Medulla oblongata (tissue), 1 donor: Measurements from ENCODE around the gene MAP7D3.
"Not testable (repeated sequence)": the region's sequence is repeated elsewhere in the genome, so short reads cannot be mapped to it uniquely, and the experiment has no call there.

Source experiments
- DNase-seq: peaks from one replicate; pipeline ENCODE4 v3.0.0-alpha.2; 2015; ENCODE audit errors: extremely low spot score

Gene MAP7D3, protein sequence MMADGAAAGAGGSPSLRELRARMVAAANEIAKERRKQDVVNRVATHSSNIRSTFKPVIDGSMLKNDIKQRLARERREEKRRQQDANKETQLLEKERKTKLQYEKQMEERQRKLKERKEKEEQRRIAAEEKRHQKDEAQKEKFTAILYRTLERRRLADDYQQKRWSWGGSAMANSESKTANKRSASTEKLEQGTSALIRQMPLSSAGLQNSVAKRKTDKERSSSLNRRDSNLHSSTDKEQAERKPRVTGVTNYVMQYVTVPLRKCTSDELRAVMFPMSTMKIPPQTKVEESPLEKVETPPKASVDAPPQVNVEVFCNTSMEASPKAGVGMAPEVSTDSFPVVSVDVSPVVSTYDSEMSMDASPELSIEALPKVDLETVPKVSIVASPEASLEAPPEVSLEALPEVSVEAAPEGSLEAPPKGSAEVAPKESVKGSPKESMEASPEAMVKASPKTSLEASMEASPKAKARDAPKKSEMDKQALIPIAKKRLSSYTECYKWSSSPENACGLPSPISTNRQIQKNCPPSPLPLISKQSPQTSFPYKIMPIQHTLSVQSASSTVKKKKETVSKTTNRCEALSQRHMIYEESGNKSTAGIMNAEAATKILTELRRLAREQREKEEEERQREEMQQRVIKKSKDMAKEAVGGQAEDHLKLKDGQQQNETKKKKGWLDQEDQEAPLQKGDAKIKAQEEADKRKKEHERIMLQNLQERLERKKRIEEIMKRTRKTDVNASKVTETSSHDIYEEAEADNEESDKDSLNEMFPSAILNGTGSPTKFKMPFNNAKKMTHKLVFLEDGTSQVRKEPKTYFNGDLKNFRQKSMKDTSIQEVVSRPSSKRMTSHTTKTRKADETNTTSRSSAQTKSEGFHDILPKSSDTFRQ

DNA sequence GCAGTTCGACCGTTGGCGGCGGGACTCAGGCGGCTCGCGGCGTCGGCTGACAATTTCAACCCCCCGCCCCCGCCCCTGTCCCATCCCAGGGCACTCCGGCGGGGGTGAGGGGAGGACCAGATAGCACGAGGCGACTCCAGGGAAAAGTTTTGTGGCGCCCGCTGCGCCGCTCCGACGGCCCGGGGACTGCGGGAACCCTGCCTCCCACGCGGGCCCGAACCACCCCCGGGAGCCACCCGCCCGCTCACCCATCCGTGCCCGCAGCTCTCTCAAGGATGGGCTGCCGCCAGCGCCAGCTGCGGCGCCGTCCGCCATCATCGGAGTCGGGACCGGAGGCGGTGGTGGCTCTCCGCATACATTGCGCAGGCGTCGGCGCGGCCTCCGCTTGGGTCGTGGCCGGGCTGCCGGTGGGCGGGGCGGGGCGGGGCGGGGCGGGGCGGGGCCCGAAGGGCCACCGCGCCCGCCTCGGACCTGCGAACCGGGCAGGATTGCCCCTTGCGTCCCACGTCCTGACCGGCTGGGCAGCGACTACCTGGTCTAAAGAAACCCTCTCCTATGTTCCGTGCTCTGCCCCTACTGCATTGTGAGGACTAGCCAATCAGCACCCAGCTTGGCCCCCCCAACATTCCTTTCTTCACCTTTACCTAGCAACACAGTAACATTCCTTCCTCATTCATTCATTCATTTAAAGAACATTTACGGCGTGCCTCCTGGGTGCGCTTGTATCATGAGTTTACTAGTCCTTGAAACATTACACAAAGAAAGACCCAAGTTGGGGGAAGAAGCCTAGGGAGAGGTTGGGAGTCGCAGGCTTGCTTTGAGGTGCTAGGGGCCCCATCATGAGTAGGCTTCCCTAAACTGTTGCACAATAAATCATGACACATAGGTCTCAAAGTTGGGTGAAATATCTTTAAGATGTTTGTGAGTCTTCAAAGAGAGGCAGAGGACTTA is at the start of gene MAP7D3:
MAP7D3 (minus strand) TSS at position 360 of the 951 bp plus-strand sequence; CDS start at position 318, 42 bp downstream.
- DNase-seq = peak; percentile 51

DNA sequence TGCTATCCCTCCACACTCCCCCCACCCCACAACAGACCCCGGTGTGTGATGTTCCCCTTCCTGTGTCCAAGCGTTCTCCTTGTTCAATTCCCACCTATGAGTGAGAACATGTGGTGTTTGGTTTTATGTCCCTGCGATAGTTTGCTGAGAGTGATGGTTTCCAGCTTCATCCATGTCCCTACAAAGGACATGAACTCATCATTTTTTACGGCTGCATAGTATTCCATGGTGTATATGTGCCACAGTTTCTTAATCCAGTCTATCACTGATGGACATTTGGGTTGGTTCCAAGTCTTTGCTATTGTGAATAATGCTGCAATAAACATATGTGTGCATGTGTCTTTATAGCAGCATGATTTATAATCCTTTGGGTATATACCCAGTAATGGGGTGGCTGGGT is 49.5 kb upstream of the MAP7D3 start, which contains the start of gene ADGRG4:
ADGRG4 (plus strand) TSS at position 243 of the 400 bp plus-strand sequence. CDS start 7,815 bp downstream, outside the sequence.
- not testable (repeated sequence) for DNase-seq

DNA sequence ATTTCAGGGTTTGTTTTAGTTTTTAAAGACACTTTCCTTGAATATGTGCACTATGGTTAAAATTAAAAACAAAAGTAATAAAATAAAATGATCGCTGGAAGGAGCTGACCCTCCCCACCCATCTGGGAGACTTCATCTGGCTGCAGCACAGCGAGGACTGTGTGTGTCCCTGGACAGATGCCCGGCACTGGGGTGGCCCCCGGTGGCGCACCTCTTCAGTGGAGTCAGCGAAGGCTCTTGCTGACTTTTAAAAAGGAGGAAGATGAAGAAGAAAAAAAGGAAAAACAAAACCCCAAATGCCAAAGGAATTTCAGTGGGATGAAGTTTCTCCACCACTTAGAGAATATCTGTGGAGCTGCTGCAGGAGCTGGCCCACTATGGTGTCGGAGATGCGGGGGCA is 44.2 kb upstream of the MAP7D3 start:
- DNase-seq = no peak

DNA sequence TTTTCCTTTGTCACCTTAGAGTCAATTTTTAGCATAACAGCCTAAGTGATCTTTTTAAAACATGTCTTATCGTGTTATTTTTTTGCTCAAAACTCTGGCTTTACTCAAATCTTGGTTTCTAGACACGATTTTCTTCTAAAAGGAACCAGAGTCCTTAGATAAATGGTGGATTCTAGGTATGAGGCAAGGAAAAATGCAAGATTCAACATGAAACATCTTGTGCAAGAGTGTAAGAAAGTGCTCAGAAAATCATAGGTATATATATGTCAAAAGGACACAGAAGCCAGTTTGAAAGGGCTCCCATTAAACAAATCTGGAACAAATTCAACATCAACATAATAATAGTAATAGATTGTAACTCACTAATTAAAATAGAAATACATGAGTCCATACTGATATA is 41.5 kb upstream of the MAP7D3 start:
- DNase-seq = no peak

DNA sequence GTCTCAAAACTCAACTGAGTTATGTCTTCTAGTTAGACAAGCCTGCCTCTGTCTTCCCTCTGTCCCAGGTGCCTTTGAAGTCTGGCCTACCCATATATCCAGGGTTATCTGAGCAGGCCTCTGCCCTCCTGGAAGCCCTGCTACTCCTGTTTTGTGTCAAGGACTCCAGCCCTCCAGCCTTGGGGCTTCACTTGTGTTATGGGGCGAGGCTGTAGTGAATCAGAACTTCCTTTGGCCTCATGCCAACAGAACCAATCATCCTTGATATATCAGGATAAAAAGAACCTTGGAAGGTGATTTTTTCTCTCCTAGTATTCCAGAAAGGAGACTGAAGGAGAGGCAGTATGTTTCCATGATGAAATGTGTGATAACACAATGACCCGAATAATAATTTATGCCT is 40.6 kb upstream of the MAP7D3 start:
- DNase-seq = no peak

DNA sequence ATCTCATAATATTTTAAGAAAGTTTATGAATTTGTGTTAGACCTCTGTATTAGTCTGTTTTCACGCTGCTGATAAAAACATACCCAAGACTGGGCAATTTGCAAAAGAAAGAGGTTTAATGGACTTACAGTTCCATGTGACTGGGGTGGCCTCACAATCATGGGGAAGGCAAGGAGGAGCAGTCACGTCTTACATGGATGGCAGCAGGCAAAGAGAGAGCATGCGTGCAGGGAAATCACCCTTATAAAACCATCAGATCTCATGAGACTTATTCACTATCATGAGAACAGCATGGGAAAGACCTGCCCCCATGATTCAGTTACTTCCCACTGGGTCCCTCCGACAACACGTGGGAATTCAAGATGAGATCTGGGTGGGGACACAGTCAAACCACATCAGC is 35.2 kb upstream of the MAP7D3 start:
- DNase-seq = not testable (repeated sequence)

DNA sequence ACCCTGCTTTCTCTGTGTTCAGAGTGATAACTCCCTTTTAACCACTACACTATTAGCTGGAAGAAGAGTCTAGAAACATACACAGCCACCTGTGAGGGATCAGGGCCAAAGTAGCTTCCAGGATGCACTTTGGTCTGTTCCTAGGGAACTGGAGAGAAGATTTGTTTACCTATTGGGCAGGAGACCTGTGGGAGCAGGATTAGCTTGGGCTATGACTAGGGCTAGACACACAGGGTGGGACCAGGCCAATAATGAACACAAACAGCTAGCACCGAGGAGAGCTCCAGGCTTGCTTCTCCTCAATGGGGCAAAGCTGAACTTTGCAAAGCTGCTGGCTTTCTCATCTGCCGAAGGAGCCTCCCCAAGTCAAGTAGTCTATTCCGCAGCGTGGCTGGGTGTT is 24.4 kb upstream of the MAP7D3 start:
- no peak for DNase-seq

DNA sequence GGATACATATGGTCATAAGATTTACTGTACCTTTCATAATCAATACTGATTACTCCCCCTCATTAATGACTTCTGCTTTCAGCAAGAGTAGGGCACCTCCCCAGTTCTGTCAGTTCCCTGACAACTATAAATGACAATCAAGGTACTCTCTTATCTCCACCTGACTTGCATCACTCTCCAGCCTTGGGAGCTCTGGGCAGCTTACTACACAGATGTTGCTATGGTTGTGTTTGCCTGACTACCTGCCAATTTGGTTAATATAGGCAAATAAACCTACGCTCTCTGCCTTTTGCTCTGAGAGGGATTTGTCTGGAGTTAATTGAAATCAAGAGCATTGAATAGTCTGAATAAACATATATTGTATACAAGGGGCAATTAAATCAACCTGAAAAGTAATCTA is 22.8 kb upstream of the MAP7D3 start:
- DNase-seq = no peak

DNA sequence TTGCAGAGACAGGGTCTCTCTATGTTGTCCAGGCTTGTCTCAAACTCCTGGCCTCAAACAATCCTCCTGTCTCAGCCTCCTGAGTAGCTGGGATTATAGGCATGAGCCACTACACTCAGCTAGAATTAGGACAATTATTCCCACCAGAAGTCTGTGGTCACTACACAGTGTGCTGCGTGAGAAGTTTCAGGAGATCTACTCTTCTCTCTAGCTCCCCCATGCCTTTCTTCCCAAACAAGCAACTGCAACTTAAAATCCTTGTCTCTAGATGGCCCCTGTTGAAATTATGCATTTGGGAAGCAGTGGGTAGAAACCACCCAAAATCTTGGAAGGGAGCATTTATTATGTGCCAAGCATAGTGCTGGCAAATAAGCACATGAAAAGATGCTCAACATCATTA is 21.1 kb upstream of the MAP7D3 start:
- DNase-seq = no peak

DNA sequence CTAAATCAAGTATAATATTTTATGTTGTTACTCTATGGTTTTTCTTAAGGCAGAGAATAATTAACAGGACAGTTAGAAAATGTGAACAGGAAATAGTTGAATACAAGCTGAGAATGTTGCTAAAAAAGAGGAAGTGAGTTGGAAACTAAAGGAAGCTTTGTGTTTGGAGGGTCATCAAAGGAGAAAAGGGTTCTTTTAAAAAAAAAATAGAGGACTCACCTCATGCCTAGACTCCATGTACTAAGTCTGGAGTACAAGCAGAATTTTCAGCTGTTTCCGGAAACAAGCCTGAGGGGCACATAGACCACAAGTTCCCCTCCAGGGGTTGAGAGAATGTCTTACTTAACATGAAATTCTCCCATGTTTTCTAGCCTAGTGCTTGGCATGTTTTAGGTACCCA is 20.1 kb upstream of the MAP7D3 start:
- no peak for DNase-seq

DNA sequence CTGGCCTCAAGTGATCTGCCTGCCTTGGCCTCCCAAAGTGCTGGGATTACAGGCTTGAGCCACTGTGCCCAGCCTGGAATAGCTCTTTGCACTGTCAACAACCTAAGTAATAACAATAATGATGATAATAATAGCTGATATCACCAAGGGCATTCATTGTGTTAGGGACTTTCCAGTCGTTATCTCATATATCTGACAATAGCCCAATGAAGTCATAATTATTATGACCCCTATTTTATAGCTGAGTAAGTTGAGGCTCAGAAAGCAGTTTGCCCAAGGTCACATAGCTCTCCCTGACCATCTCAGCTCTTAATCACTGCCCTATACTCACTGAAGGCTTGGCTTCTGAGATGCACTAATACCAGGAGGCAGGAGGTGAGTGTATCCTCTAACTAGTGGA is 18.7 kb upstream of the MAP7D3 start:
- DNase-seq = no peak

DNA sequence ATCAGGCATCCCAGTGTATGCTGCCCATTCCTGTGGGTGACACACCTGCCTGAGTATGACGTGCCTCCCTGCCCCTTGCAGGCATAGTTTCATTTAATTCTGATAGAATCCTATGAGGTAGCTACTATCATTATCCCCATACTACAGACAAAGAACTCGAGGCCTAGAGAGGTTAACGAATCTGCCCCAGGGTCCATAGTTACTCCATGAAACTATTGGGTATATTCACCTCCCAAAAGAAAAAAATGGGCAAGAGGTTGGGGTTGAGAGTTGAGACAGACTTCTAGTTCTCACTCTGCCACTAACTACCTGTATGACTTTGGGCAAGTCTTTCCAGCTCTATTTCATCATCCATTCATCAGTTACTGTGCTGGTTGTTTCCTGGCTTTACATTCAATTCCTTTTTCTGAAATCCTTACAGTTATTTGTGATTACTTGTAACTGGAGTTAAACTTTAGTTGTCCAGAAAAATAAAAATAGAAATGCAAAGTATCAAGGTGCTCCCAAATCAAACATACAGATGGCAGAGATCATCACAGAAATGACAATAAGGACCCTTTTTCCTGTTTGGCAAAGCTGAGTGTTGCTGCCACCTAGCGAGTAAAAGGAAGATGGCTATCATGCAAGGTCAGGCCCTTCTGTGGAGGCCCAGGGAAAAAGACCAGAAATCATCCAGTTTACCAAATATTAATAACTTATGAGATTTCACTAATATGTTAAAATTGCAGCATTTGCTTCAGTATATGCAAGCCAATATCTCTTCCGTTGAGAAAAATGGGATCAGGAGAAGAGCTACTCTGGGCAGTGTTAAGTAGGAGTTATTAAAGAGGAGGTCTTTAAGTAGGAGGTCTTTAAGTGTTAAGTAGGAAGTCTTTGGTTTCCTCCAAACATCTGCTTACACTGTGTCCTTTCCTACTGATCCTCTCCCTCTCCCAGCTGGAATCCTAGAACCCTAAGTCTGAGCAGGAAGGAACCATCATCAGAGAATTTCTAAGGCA is 17.1 kb upstream of the MAP7D3 start:
- peak; percentile 46 for DNase-seq

DNA sequence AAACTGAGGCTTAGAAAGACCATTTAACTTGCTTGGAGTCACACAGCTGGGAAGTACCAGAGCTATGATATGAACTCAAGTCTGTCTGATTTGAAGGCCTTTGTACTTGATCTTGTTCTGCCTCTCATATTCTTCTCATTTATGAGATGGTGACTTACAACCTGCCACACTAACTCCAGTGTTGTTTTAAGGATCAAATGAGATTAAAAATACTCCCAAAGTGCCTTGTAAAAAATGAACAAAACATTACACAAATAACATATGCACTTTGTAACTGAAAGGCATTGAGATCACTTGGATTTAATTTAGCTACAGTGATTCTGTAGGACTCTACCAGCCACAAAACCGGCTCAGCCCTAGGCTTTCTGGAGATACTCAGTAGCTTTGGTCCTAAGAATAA is 15.6 kb upstream of the MAP7D3 start:
- no peak for DNase-seq

DNA sequence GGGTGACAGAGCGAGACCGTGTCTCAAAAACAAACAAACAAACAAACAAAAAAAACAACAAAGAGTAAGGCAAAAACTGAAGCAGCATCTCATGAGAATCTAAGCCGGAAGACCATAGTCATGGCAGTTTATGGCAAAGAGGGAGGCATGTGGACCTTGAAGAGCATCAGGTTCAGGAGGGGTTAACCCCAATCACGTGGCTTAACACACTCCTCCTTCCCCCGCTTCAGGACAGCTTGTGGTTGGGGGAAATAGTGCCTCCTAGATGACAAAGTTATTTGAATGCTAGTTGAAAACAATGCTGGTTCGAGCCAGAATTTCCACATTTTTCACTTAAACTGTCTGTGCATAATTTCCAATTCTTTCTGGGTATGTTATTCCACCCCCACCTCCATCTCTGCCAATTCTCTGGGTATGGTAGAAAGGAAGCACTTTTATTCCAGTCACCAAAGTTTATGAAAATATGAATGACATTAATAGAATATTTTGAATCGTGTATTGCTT is 11.7 kb upstream of the MAP7D3 start:
- DNase-seq = no peak

DNA sequence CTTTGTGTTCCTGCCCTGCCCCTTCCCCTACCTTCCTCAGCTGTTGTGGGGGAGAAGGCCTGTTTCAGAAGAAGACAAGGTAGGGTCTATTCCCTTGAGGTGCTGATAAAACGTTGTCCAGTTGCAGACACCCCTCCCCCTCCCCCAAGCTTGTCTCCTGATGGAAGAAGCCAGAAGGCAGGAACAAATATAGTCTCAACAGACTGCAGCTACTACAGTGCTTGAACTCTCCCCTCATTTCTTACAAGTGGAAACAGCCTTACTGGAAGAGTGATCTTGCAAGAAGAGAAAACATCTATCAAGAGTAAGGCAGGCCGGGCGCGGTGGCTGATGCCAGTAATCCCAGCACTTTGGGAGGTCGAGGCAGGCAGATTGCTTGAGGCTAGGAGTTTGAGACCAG is 11.0 kb upstream of the MAP7D3 start:
- no peak for DNase-seq

DNA sequence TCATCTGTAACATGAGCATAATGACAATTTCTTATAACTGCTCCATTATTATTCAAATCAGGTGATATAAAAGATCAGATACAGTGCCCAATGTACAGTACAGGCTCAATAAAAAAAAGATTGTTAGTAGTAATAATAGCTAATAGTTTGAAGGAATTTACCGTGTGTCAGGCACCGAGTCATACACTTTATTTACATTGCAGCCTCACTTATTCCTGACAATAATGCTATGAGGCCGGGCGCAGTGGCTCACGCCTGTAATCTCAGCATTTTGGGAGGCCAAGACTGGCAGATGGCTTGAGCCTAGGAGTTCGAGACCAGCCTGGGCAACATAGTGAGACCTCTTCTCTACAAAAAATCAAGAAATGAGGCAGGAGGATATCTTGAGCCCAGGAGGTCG is 10.1 kb upstream of the MAP7D3 start:
- DNase-seq = no peak

DNA sequence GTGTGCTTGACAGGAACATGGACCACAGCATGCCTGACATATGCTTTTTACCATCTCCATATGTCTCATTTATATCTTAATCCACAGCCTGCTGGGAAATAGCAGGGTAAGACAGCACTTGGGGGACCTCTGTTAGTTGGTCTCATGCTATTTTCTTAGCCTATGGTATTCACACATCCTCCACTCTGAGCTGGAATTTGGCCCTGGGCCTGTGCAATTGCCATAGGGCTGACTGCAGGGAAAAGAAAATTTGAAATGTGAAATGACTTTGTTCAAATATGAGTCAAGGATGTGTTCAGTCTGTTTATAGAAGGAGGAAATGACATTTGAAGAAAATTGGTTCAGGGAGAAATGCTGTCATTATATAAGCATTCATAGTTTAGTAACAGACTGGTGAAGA is 9.6 kb upstream of the MAP7D3 start:
- DNase-seq = no peak

DNA sequence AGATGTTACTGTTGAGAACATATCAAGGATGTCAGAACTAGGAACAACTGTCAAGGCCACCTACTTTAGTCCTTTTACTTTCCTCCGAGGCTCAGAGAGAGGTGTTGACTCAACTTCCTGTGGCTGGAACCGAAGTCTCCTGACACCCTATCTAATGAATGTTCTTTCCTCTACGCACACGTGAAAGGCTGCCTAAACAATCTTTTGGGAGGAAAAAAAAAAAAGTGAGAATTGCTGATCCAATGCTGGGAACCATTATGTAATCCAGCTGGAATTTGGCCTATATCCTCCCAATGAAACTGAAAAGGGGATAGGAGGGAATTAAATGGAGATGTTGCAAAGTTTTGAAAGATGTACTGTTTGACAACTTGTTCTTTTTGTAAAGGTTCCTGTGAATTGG is 8.3 kb upstream of the MAP7D3 start:
- DNase-seq = no peak

DNA sequence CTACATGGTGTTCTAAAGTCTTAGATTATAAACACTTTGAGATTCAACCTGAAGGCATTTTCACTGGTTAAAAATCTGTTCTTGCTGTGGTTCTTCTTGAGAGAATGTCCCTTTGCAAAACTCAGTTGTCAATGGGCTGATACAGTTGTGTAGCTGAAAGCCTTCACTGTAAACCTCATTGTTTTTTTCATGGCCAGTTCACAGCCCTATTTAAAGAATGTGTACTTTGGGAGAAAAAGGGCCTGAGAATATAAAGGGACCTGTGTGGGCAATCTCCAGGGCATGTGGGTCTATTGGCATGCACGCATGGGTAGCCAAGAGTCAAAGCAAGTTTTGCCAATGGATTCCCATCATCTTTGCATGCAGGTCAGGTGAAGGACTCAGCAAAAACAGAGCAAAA is 7.8 kb upstream of the MAP7D3 start:
- DNase-seq = no peak

DNA sequence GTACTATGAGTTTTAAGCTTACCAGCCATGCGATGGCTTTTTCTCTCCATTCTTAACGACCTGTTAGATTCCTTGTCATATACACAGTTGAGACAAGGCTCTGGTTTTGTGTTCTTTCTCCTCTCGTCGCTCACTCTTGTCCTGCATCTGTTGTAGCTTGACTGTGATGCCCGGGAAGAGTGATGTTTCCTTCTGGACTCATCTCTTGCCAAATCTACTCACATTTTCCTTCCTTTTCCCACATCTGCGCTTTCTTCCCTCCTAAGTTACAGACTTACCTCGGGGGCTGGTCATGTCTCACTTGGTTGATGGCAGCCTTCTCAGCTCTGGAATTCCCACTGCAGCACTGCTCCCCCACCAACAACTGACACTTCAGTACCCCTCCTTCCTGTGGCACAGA is 4.8 kb upstream of the MAP7D3 start:
- no peak for DNase-seq
